ENCODE results near the gene CERKL.
"Not testable (repeated sequence)": the region's sequence is repeated elsewhere in the genome, so short reads cannot be mapped to it uniquely, and the experiment has no call there.

CERKL gene

GRCh38 chr2:181656450-181657291 lies at the start of gene CERKL:
Gene CERKL, minus strand, starts transcription at chr2:181657105. Its CDS starts 99 bp downstream, at chr2:181657006.
- DNase-seq (ENCODE audit: low read depth in 3 of 3, low spot score in 1 of 3), result no peak

- not testable (repeated sequence) for DNase-seq (ENCODE audit: low read depth in 3 of 3, low spot score in 1 of 3)
These were observed 45.6 kb upstream of the CERKL start for GRCh38 chr2:181702519-181702918.

GRCh38 chr2:181698223-181698622 lies 41.3 kb upstream of the CERKL start:
- no peak for DNase-seq (ENCODE audit: low read depth in 3 of 3, low spot score in 1 of 3)

GRCh38 chr2:181697571-181697970 lies 40.7 kb upstream of the CERKL start:
- DNase-seq (ENCODE audit: low read depth in 3 of 3, low spot score in 1 of 3), result no peak

GRCh38 chr2:181697126-181697525 lies 40.2 kb upstream of the CERKL start:
- DNase-seq (ENCODE audit: low read depth in 3 of 3, low spot score in 1 of 3), result no peak

GRCh38 chr2:181694271-181694670 lies 37.4 kb upstream of the CERKL start:
- DNase-seq (ENCODE audit: low read depth in 3 of 3, low spot score in 1 of 3), result no peak

- DNase-seq (ENCODE audit: low read depth in 3 of 3, low spot score in 1 of 3), result no peak
These were observed 34.0 kb upstream of the CERKL start for GRCh38 chr2:181690860-181691259.

- DNase-seq (ENCODE audit: low read depth in 3 of 3, low spot score in 1 of 3), result no peak
These were observed 29.8 kb upstream of the CERKL start for GRCh38 chr2:181686576-181687185.

GRCh38 chr2:181685150-181685688 lies 28.3 kb upstream of the CERKL start:
- DNase-seq (ENCODE audit: low read depth in 3 of 3, low spot score in 1 of 3), result no peak

- no peak for DNase-seq (ENCODE audit: low read depth in 3 of 3, low spot score in 1 of 3)
These were observed 27.7 kb upstream of the CERKL start for GRCh38 chr2:181684454-181685149.

GRCh38 chr2:181683518-181684453 lies 26.9 kb upstream of the CERKL start:
- no peak for DNase-seq (ENCODE audit: low read depth in 3 of 3, low spot score in 1 of 3)

GRCh38 chr2:181682795-181683517 lies 26.1 kb upstream of the CERKL start:
- DNase-seq (ENCODE audit: low read depth in 3 of 3, low spot score in 1 of 3), result no peak

- no peak for DNase-seq (ENCODE audit: low read depth in 3 of 3, low spot score in 1 of 3)
These were observed 25.3 kb upstream of the CERKL start for GRCh38 chr2:181682026-181682789.

GRCh38 chr2:181680937-181681811 lies 24.3 kb upstream of the CERKL start:
- DNase-seq (ENCODE audit: low read depth in 3 of 3, low spot score in 1 of 3), result no peak

GRCh38 chr2:181680055-181680936 lies 23.4 kb upstream of the CERKL start, which contains the start of gene NEUROD1:
Gene NEUROD1, minus strand, starts transcription at chr2:181680517. Its CDS starts 1,657 bp downstream, at chr2:181678860.
- no peak for DNase-seq (ENCODE audit: low read depth in 3 of 3, low spot score in 1 of 3)

- no peak for DNase-seq (ENCODE audit: low read depth in 3 of 3, low spot score in 1 of 3)
These were observed 22.7 kb upstream of the CERKL start for GRCh38 chr2:181679544-181679979.
